Peyer's patch (tissue), 4 donors: Measurements from ENCODE around the gene GHRH.

Experiments
- CTCF ChIP-seq, 6 experiments: fragments of 450-650 bp in 4 of 6; fragments of 200-600 bp in 2 of 6; sonication (generic) in 1 of 6; IDR thresholded peaks; one replicate each; pipeline ENCODE4 v1.5.1; 2017 to 2019; ENCODE audit warnings: antibody characterized with exemption in 6 of 6, mild to moderate bottlenecking in 3 of 6, moderate library complexity in 1 of 6
- POLR2A ChIP-seq, 2 donors: fragments of 450-650 bp; IDR thresholded peaks; one replicate each; pipeline ENCODE4 v1.5.1; 2017; ENCODE audit warnings: antibody characterized with exemption in 2 of 2, mild to moderate bottlenecking in 2 of 2, moderate library complexity in 2 of 2

GRCh38 chr20:37291724-37292126, 30.1 kb upstream of the GHRH start:
- TF ChIP-seq POLR2A (IDR thresholded peaks at IDR 0.05) = no peak
- TF ChIP-seq CTCF (IDR thresholded peaks at IDR 0.05) = no peak
